Measurements from ENCODE around the gene VENTX.

Gene VENTX

GRCh38 chr10:133287832-133288500 is 50.3 kb downstream of the VENTX start:
- DNase-seq (ENCODE audit: low spot score), result no peak

DNA sequence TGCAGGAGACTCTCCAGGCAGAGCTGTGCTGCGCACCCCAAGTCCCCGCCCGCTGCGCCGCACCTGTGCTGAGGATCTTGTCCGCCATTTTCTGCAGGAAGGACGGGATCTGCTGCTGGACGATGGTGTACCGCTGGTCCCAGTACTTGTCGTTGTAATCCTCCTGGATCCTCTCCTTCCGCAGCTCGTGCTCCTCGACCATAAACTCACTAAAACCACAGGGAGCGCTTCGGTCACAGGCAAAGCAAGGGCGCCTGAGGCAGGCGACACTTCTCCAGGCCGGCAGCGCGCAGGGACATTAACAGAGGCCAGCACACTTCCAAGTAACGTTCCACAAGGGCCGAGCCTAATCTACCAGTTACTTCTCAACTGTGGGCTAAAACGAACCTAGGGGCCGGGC is 52.1 kb downstream of the VENTX start:
- DNase-seq (ENCODE audit: low spot score), result no peak

Data from globus pallidus (tissue), 1 donor.